ENCODE measurements around the gene SEC31A.
A peak's percentile ranks its signal among the peaks of the same experiment; 100 is the strongest.

The SEC31A gene

DNA sequence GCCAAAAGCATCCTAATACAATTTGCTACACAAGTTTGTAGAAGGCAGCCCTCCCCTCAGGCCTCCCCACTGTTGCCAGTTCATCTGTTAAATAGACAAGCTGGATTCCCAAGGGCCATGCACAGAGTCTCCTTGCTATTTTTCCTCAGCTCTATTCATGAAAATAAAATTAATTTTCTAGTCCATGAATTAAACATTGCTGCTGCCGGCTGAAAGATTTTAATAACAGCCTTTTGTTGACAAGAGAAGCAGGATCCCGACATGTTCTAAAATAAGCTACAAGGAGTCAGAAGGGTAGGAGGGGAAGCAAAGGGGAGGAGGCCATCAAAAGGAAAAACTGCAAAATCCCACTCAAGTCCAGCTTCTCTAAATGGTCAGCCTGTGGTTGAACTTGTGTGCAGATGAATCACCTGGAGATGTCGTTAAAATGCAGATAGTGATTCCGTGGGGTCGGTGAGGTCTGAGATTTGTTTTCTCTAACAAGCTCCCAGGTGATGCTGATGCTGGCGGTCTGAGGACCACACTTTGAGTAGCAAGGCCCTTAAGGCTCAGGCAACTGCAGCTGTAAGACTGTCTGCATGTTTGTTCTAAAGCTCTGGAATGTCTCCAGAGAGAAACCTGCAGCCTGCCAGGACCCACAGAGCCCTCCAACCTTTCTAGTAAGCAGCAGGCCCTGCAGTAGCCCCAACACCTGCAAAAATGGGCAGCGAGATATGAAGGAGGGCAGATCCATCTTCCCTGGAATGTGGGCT, 101.8 kb downstream of the SEC31A start:
- DNase-seq: no peak

DNA sequence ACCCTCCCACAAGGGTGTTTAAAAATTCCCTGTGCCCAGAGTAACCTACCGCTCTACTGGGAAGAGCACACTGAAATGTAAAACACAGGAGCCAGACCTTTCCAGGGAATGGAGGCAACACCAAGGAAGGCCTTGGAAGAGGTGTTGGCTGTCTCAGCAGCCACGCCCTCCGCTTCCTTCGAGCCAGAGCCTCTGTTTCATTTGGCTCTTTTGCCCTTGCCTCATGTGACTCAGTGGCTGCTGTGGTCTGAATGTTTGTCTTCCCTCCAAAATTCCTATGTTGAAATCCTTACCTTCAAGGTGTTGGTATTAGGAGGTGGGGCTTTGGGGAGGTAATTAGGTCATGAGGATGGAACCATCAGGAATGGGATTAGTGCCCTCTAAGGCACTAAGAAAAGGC, 103.6 kb downstream of the SEC31A start:
- DNase-seq: no peak

GRCh38 chr4:82786828-82787227, 104.1 kb downstream of the SEC31A start:
- no peak for DNase-seq

GRCh38 chr4:82785611-82786400, 105.1 kb downstream of the SEC31A start:
- no peak for DNase-seq

- no peak for DNase-seq
Measured at GRCh38 chr4:82784681-82785610, 106.0 kb downstream of the SEC31A start.

- no peak for DNase-seq
Measured at GRCh38 chr4:82782626-82783345, 108.2 kb downstream of the SEC31A start.

- DNase-seq: peak; percentile 86 to 89
Measured at GRCh38 chr4:82780752-82781231, 110.2 kb downstream of the SEC31A start.

- no peak for DNase-seq
Measured at GRCh38 chr4:82780170-82780751, 110.7 kb downstream of the SEC31A start.

DNA sequence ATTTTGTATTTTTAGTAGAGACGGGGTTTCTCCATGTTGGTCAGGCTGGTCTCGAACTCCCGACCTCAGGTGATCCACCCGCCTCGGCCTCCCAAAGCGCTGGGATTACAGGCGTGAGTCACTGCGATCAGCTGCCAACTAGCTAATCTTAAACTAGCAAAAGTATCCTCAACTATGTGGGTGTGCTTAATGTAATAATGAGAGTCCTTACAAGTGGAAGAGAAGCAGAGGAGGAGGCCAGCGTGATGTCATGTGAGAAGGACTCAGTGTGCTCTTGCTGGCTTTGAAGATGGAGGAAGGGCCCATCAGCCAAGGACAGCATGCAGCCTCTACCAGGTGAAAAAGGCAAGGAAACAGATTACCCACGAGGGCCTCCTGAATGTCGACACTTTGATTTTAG, 111.9 kb downstream of the SEC31A start:
- no peak for DNase-seq

DNA sequence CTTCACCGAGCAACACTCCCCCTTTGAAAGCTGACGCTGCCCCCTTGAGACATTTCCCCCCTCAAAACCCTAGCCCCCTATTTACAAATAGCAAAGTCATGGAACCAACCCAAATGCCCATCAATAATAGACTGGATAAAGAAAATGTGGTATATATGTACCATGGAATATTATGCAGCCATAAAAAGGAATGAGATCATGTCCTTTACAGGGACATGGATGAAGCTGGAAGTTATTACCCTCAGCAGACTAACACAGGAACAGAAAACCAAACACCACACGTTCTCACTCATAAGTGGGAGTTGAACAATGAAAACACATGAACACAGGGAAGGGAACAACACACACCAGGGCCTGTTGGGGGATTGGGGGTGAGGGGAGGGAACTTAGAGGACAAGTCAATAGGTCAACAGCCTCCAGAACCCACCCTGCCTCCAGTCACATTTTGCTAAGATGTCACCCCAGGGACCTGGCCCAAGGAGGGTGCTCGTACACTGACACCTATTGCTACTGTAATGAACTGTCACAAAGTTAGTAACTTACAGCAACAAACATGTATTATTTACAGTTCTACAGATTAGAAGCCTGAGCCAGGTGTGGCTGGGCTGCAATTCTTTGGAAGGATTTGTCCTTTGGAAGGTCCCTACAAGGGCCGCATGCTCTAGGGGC, 113.0 kb downstream of the SEC31A start:
- DNase-seq: no peak

DNA sequence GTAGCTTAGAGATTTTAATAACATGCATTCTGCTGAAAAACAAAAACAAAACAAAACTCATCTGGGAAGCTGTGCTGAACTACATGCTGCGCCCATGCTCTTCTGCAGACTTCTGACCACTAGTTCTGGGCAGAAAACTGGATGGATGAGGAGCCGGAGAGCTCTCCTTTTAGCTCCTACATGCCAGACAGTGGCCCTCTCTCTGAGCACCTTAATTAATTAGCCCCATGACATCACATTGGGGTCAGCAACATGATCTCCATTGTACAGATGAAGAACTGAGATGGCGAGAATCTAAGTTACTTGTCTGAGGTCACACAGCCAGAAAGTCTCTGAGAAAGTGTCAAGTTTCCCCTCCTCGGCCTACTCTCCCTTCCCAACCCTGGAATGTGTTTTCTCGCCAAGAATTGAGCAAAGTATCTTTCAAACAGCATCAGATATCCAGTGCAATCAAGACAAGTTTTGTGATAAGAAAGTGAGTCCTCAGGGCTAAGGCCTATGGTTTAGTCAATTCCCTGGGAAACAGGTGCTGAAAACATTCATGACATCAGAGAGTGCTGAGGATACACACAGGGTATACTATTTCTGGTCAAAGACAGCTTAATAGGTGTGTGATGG, 113.9 kb downstream of the SEC31A start:
- DNase-seq: no peak

DNA sequence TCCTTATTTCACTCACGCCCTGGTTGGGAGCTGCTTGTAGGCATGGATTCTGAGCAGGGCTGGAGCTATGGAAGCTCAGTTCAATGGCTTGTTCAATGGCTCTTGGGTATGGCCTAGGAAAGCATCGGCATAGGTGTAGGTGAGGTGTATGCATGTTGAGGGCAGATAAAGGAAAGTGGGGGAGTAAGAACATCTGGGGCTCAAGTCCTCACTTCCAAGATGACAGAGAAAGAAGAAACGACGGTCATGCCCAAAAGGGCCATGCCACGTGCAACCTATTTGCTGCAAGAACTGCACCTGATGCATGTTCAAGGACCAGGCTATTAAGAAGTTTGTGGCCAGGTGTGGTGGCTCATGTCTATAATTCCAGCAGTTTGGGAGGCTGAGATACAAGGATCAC, 115.7 kb downstream of the SEC31A start:
- no peak for DNase-seq

DNA sequence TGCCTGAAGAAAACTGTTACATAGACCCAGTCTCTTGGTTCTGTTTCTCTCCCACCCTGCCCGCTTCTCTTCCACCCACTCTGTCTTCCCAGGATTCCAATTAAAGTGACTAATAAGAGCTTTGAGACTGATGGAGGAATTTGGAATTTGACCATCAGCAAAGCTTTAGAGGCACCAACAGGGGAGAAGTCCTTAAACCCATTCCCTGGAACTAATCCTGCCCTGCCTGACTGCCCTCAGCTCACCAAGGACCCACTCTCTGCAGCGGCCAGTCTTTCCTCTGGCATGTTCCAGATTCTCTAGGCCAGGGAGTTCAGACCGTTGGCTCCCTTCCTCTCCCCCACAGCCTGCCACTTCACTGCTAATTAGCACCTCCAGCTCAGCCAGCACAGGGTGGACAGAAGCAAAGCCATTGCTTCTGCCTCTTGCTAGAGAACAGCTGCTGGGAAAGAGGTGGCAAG, 116.2 kb downstream of the SEC31A start:
- DNase-seq: no peak

DNA sequence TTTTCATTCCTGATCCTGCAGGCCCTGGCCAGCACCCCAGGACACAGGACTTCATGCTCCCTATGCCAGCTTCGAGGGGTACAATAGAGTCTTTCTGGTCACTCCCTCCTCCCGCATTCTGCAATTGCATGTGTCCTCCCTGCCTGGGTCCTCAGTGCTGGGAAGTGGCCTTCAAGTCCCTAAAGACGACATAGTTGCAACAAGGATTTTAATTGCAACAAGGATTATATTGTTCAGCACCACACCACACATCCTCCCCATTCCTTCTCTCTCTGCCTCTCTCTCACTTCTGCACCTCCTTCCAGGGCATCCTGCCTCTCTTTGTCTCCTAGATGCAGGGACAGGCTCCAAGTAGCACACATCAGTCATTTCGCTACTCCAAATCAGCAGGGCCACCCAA, 117.9 kb downstream of the SEC31A start:
- no peak for DNase-seq

- no peak for DNase-seq
Measured at GRCh38 chr4:82770607-82771006, 120.3 kb downstream of the SEC31A start.

Measured in SHP77 (cell line).